Cardiac muscle cell (in vitro differentiated cells and primary cell): ENCODE data around the gene EPS15. TPM values are rescaled to one million over a fixed set of nuclear protein-coding genes. Genes with fewer than 3 reads are reported as not detected.
"Not testable (repeated sequence)": the region's sequence is repeated elsewhere in the genome, so short reads cannot be mapped to it uniquely, and the experiment has no call there.

Experiments
- DNase-seq, 2 donors: peaks; one replicate each; pipeline versions ENCODE4 v3.0.0 to v3.0.0-alpha.2; 2010 to 2017; ENCODE audit warnings: low read depth in 1 of 2, low spot score in 1 of 2
- H3K27ac ChIP-seq: fragments of 200-600 bp; sonication (generic); 2 replicates; pipeline ENCODE4 v1.5.1; 2016
- H3K27me3 ChIP-seq: fragments of 200-600 bp; sonication (generic); 2 replicates; pipeline ENCODE4 v1.6.0; 2016; ENCODE audit warnings: control low read depth
- H3K36me3 ChIP-seq: fragments of 200-600 bp; sonication (generic); 2 replicates; pipeline ENCODE4 v1.5.1; 2016; ENCODE audit warnings: control low read depth
- H3K4me1 ChIP-seq: fragments of 200-600 bp; sonication (generic); 2 replicates; pipeline ENCODE4 v1.8.1; 2017; ENCODE audit warnings: low read depth, mild to moderate bottlenecking, mixed run types
- H3K4me3 ChIP-seq: fragments of 200-600 bp; sonication (generic); 2 replicates; pipeline ENCODE4 v1.5.1; 2016; ENCODE audit warnings: mild to moderate bottlenecking
- H3K9me3 ChIP-seq: fragments of 200-600 bp; sonication (generic); 2 replicates; pipeline ENCODE4 v1.5.1; 2017; ENCODE audit warnings: low read depth, mild to moderate bottlenecking, control low read depth
- polyA plus RNA-seq: library from polyadenylated mRNA; unstranded; fragments of >200 nt; fragmentation: Nextera tagmentation; extraction: Ambion mirVana; gene quantifications from 2 replicates; pipeline ENCODE4 v1.2.1, GENCODE V29; 2016
- total RNA-seq: library from RNA; depleted of rRNA; stranded (reverse); fragments of >200 nt; gene quantifications from 2 replicates; pipeline ENCODE4 v1.2.3, GENCODE V29; 2016
- TF ChIP-seq, protein P1 (sequence below): IDR thresholded peaks from 2 replicates; pipeline ENCODE4 v1.5.1; 2012; ENCODE audit warnings: low read depth, mild to moderate bottlenecking, low read length

The EPS15 gene
- total and polyA plus RNA-seq, 2 experiments from 2014 or later, result 34.1 to 110 TPM

- H3K4me1 ChIP-seq, result no peaks in the 10 kb centered on the region
- no peak overlapping the region for H3K4me3 ChIP-seq
- TF ChIP-seq, protein P1, sequence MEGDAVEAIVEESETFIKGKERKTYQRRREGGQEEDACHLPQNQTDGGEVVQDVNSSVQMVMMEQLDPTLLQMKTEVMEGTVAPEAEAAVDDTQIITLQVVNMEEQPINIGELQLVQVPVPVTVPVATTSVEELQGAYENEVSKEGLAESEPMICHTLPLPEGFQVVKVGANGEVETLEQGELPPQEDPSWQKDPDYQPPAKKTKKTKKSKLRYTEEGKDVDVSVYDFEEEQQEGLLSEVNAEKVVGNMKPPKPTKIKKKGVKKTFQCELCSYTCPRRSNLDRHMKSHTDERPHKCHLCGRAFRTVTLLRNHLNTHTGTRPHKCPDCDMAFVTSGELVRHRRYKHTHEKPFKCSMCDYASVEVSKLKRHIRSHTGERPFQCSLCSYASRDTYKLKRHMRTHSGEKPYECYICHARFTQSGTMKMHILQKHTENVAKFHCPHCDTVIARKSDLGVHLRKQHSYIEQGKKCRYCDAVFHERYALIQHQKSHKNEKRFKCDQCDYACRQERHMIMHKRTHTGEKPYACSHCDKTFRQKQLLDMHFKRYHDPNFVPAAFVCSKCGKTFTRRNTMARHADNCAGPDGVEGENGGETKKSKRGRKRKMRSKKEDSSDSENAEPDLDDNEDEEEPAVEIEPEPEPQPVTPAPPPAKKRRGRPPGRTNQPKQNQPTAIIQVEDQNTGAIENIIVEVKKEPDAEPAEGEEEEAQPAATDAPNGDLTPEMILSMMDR, result no peak
These were observed 45.5 kb downstream of the EPS15 start for GRCh38 chr1:51473331-51474115.

DNA sequence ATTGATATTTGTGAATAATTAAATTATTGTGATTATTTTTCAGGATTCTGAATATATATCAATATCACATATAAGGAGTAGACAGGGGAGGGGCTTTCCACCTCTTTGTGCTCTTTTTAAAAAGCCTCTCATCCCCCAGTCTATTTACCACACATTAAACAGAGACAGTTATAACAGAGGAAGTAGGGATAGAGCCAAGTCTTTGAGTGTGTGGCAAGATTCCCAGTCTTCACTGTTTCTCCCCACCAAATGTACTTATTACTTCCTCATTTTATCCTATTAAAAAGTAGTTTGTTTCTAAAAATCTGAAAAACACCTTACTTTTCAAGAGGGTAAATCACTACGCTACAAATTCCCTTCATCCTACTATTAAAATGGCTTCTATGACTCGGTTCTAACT is 46.7 kb downstream of the EPS15 start:
- no peaks in the 10 kb centered on the region for H3K27me3 ChIP-seq
- H3K4me1 ChIP-seq, result no peaks in the 10 kb centered on the region
- TF ChIP-seq, protein P1, result no peak
- no peak overlapping the region for H3K27ac ChIP-seq
- peak in 1 of 2 donors; percentile 54 for DNase-seq
- H3K4me3 ChIP-seq, result no peak overlapping the region
- H3K9me3 ChIP-seq, result no peaks in the 10 kb centered on the region
- H3K36me3 ChIP-seq, result peaks cover 8% of the 10 kb centered on the region

More at GRCh38 chr1:51473331-51474115, 45.5 kb downstream of the EPS15 start:
- H3K27me3 ChIP-seq, result no peaks in the 10 kb centered on the region
- DNase-seq, result no peak
- no peaks in the 10 kb centered on the region for H3K9me3 ChIP-seq
- H3K27ac ChIP-seq, result no peak overlapping the region
- H3K36me3 ChIP-seq, result peaks cover 4% of the 10 kb centered on the region

GRCh38 chr1:51469518-51469917 is 49.5 kb downstream of the EPS15 start:
- TF ChIP-seq, protein P1, result no peak
- peak overlapping the region; percentile 38 for H3K27ac ChIP-seq
- peaks cover 14% of the 10 kb centered on the region for H3K36me3 ChIP-seq
- H3K9me3 ChIP-seq, result no peaks in the 10 kb centered on the region
- H3K4me3 ChIP-seq, result no peak overlapping the region
- no peaks in the 10 kb centered on the region for H3K4me1 ChIP-seq
- H3K27me3 ChIP-seq, result no peaks in the 10 kb centered on the region
- DNase-seq, result no peak

DNA sequence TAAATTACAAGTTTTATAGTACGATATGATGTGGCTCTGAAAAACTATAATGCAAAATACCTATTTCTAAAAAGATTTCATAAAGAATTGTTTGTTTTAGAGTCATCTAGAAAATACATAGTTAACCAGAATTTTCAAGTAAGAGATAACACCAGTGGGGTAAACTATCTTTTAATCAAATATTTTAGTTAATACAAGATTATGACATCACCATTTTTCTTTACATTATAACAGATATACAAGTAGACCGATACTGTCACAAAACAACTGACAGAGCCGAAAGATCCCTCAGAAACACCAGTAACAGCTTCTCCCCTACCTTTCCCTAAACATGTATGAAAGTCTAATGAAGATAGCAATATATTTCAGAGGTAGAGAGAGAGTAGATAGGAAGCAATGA is 54.2 kb downstream of the EPS15 start:
- no peaks in the 10 kb centered on the region for H3K27me3 ChIP-seq
- no peak for DNase-seq
- H3K36me3 ChIP-seq, result peaks cover 26% of the 10 kb centered on the region
- H3K4me3 ChIP-seq, result no peak overlapping the region
- TF ChIP-seq, protein P1, result no peak
- H3K9me3 ChIP-seq, result no peaks in the 10 kb centered on the region
- no peaks in the 10 kb centered on the region for H3K4me1 ChIP-seq
- no peak overlapping the region for H3K27ac ChIP-seq

DNA sequence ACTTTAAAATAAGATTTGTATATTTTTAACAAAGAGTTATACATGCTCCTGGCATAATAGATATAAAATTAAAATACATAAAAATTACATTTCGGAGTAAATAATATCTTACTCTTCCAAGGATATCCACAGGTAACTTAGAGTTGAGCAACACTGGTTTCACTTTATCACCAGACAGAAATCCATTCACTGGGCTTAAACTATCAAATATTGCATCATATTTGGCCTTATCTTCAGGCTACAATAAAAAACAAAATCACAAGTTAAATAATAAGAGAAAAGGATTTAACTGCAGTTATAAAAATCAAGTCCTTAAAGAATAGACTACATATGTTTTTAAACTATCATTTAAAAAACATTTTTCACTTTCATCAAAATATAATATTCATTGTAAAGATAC is 55.5 kb downstream of the EPS15 start:
- Histone ChIP-seq H3K27me3 (no peaks in the 10 kb centered on the region), H3K9me3 (no peaks in the 10 kb centered on the region), H3K4me1 (no peaks in the 10 kb centered on the region), H3K36me3 (peaks cover 26% of the 10 kb centered on the region), H3K27ac (no peak overlapping the region), H3K4me3 (no peak overlapping the region)
- DNase-seq, result no peak
- TF ChIP-seq, protein P1, result no peak

DNA sequence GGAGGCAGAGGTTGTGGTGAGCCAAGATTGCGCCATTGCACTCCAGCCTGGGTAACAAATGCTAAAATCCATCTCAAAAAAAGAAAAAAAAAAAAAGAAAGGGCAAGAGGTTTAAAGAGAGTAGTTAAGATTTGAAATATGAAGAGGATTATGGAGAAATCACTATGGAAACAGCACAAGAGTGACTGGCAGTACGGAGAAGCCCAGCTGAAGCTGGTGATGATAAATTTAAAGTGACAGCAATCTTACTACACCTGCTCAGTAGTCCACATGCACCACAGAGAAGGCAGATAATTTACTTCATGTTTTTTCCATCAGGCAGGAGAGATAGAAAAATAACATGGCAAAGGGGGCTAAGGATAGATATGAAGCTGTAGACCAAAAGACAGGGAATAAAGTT is 56.8 kb downstream of the EPS15 start:
- not testable (repeated sequence) for H3K4me3 ChIP-seq, DNase-seq, H3K27ac ChIP-seq, H3K9me3 ChIP-seq, H3K27me3 ChIP-seq, H3K4me1 ChIP-seq
- H3K36me3 ChIP-seq, result peaks cover 25% of the 10 kb centered on the region
